HL-60 (cell line): Measurements from ENCODE around the gene LRRC49.

Experiments
- DNase-seq, 2 experiments: peaks; one replicate each; pipeline ENCODE4 v3.0.0-alpha.2; 2010 to 2020; ENCODE audit warnings: low read depth in 1 of 2, low spot score in 1 of 2
- H3K27ac ChIP-seq: fragments of 250-450 bp; sonication (Bioruptor Pico); replicated peaks from 2 replicates; pipeline ENCODE4 v1.5.1; 2020; ENCODE audit warnings: mild to moderate bottlenecking, moderate library complexity
- H3K27me3 ChIP-seq: fragments of 250-450 bp; sonication (Bioruptor Pico); 2 replicates; pipeline ENCODE4 v1.5.1; 2021; ENCODE audit warnings: mild to moderate bottlenecking, moderate library complexity; ENCODE audit not compliant: insufficient read depth, poor library complexity, severe bottlenecking
- H3K4me3 ChIP-seq: replicated peaks from 2 replicates; pipeline ENCODE4 v1.5.1; 2011; ENCODE audit warnings: mild to moderate bottlenecking, control low read depth, low read length; ENCODE audit not compliant: insufficient read depth
- CTCF ChIP-seq: IDR thresholded peaks from one replicate; pipeline ENCODE4 v1.5.1; 2011; ENCODE audit warnings: low read length, control low read depth, inconsistent platforms; ENCODE audit not compliant: insufficient read depth
- GABPA ChIP-seq: IDR thresholded peaks from 2 replicates; pipeline ENCODE4 v1.6.1; 2012; ENCODE audit warnings: low read depth
- POLR2AphosphoS5 ChIP-seq: IDR thresholded peaks from 2 replicates; pipeline ENCODE4 v1.6.1; 2012; ENCODE audit warnings: low read depth
- SPI1 ChIP-seq: IDR thresholded peaks from 2 replicates; pipeline ENCODE4 v1.6.1; 2012; ENCODE audit warnings: low read depth, mild to moderate bottlenecking, borderline replicate concordance
- TF ChIP-seq, protein P1 (sequence below): IDR thresholded peaks from 2 replicates; pipeline ENCODE4 v1.6.1; 2012; ENCODE audit warnings: low read depth; ENCODE audit not compliant: insufficient replicate concordance

LRRC49 gene

DNA sequence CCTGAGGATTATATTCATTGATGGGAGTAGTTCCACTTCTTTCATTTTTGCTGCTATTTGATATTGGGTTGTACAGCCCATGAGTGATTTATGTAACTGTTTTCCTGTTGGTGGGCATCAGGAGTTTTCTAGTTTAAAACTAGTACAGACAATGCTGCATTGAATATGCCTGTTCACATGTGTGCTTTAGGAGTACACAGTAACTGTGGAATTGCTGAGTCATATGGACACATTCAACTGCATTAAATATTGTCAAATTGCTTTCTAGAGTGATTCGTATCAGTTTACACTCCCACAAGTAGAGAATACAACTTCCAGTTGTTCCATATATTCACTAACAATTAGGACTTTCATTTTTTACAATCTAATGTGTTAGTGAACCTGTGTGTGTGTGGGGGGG, 162.8 kb downstream of the LRRC49 start:
- Histone ChIP-seq H3K27ac (no peak overlapping the region), H3K4me3 (no peak overlapping the region), H3K27me3 (peaks cover 3% of the 10 kb centered on the region)
- TF ChIP-seq POLR2AphosphoS5 (no peak), CTCF (no peak), SPI1 (no peak), GABPA (no peak)
- TF ChIP-seq, protein P1, sequence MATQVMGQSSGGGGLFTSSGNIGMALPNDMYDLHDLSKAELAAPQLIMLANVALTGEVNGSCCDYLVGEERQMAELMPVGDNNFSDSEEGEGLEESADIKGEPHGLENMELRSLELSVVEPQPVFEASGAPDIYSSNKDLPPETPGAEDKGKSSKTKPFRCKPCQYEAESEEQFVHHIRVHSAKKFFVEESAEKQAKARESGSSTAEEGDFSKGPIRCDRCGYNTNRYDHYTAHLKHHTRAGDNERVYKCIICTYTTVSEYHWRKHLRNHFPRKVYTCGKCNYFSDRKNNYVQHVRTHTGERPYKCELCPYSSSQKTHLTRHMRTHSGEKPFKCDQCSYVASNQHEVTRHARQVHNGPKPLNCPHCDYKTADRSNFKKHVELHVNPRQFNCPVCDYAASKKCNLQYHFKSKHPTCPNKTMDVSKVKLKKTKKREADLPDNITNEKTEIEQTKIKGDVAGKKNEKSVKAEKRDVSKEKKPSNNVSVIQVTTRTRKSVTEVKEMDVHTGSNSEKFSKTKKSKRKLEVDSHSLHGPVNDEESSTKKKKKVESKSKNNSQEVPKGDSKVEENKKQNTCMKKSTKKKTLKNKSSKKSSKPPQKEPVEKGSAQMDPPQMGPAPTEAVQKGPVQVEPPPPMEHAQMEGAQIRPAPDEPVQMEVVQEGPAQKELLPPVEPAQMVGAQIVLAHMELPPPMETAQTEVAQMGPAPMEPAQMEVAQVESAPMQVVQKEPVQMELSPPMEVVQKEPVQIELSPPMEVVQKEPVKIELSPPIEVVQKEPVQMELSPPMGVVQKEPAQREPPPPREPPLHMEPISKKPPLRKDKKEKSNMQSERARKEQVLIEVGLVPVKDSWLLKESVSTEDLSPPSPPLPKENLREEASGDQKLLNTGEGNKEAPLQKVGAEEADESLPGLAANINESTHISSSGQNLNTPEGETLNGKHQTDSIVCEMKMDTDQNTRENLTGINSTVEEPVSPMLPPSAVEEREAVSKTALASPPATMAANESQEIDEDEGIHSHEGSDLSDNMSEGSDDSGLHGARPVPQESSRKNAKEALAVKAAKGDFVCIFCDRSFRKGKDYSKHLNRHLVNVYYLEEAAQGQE = no peak
- DNase-seq = no peak

GRCh38 chr15:71056111-71056510, 163.5 kb downstream of the LRRC49 start:
- H3K27me3 ChIP-seq = peaks cover 3% of the 10 kb centered on the region
- DNase-seq = no peak
- TF ChIP-seq CTCF (no peak), SPI1 (no peak), POLR2AphosphoS5 (no peak), GABPA (no peak)
- TF ChIP-seq, protein P1 = no peak
- H3K27ac ChIP-seq = no peak overlapping the region
- no peak overlapping the region for H3K4me3 ChIP-seq

GRCh38 chr15:71057143-71057542, 164.5 kb downstream of the LRRC49 start:
- H3K4me3 ChIP-seq = no peak overlapping the region
- DNase-seq = no peak
- H3K27ac ChIP-seq = no peak overlapping the region
- peaks cover 3% of the 10 kb centered on the region for H3K27me3 ChIP-seq
- TF ChIP-seq CTCF = no peak
- no peak for TF ChIP-seq POLR2AphosphoS5
- TF ChIP-seq GABPA = no peak
- TF ChIP-seq, protein P1 = no peak
- TF ChIP-seq SPI1 = no peak
